M059J (cell line): ENCODE measurements around the gene CA10. TPM values are rescaled to one million over a fixed set of nuclear protein-coding genes. Genes with fewer than 3 reads are reported as not detected.
A peak's percentile ranks its signal among the peaks of the same experiment; 100 is the strongest.

ENCODE experiments used
- DNase-seq: peaks from one replicate; pipeline ENCODE4 v3.0.0-alpha.2; 2012; ENCODE audit warnings: low read depth
- total RNA-seq: library from RNA; depleted of rRNA; stranded (reverse); fragments of >200 nt; shearing (Covaris generic); gene quantifications from 2 replicates; pipeline ENCODE4 v1.2.3, GENCODE V29; 2014

The CA10 gene
- total RNA-seq, 1 experiment from 2014 or later: not detected

- DNase-seq: no peak
Observed at GRCh38 chr17:51730303-51731050, 428.0 kb downstream of the CA10 start.

- DNase-seq: no peak
Observed at GRCh38 chr17:51725185-51725584, 433.3 kb downstream of the CA10 start.

- DNase-seq: no peak
Observed at GRCh38 chr17:51724043-51724580, 434.4 kb downstream of the CA10 start.

- DNase-seq: no peak
Observed at GRCh38 chr17:51722994-51723393, 435.5 kb downstream of the CA10 start.

- DNase-seq: no peak
Observed at GRCh38 chr17:51721730-51722129, 436.8 kb downstream of the CA10 start.

- no peak for DNase-seq
Observed at GRCh38 chr17:51720439-51720838, 438.1 kb downstream of the CA10 start.

GRCh38 chr17:51718983-51719382 lies 439.5 kb downstream of the CA10 start:
- no peak for DNase-seq

- DNase-seq: no peak
Observed at GRCh38 chr17:51711581-51711980, 446.9 kb downstream of the CA10 start.

GRCh38 chr17:51710634-51710979 lies 447.9 kb downstream of the CA10 start:
- DNase-seq: no peak

GRCh38 chr17:51709694-51710633 lies 448.6 kb downstream of the CA10 start:
- DNase-seq: no peak

GRCh38 chr17:51707216-51707615 lies 451.3 kb downstream of the CA10 start:
- no peak for DNase-seq

GRCh38 chr17:51706093-51706492 lies 452.4 kb downstream of the CA10 start:
- DNase-seq: no peak

- DNase-seq: peak; percentile 54
Observed at GRCh38 chr17:51703361-51704341, 454.9 kb downstream of the CA10 start.

GRCh38 chr17:51702963-51703360 lies 455.6 kb downstream of the CA10 start:
- no peak for DNase-seq

- DNase-seq: no peak
Observed at GRCh38 chr17:51701501-51701900, 457.0 kb downstream of the CA10 start.

GRCh38 chr17:51700011-51700760 lies 458.3 kb downstream of the CA10 start:
- DNase-seq: no peak

GRCh38 chr17:51699303-51699702 lies 459.2 kb downstream of the CA10 start:
- DNase-seq: no peak

GRCh38 chr17:51692917-51693316 lies 465.6 kb downstream of the CA10 start:
- no peak for DNase-seq

GRCh38 chr17:51687887-51688286 lies 470.6 kb downstream of the CA10 start:
- no peak for DNase-seq

GRCh38 chr17:51685287-51685909 lies 473.1 kb downstream of the CA10 start:
- DNase-seq: no peak
